NCI-H2081 (cell line): ENCODE measurements around the gene ACSL6.

Source experiments
- DNase-seq, 2 experiments: peaks; one replicate each; lab custom pipeline; 2025; lab: John Stamatoyannopoulos, UW

The ACSL6 gene

DNA sequence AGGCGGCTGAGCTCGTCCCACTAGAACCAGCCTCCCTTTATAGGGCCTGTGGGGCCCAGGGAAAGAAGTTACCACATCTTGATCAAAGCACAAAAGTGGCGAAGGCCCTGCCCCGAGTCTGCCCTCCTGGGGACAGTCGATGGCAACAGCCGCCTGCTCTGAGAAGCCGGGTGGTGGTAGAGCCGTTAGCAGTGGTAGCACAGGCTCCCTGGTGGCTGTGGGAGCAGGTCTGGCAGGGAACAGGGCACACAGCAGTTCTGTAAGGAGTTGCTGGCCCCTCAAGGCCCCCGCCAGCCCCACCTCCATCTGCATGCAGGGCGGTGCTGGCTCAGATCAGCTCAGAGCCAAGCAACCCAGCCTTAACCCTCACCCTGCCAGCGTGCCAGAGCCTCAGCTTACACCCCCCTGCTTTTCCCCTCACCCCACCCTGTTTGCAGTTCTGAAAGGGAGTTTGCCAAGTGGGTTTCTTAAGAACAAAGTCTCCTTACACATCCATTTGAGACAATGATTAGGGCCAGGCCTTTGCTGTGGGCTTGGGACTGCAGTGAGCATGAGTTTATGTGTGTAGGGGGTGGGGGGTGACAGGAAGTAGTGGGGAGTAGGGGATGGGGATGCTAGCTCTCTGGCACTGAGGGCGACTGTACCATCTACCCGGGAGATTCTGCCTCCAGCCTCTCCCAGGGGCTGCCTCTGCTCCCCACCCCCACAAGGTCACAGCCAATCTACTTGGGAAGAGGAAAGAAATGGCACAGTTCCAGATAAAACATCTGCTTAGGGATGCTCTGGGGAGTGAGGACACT, 11.8 kb downstream of the ACSL6 start:
- DNase-seq: no peak

DNA sequence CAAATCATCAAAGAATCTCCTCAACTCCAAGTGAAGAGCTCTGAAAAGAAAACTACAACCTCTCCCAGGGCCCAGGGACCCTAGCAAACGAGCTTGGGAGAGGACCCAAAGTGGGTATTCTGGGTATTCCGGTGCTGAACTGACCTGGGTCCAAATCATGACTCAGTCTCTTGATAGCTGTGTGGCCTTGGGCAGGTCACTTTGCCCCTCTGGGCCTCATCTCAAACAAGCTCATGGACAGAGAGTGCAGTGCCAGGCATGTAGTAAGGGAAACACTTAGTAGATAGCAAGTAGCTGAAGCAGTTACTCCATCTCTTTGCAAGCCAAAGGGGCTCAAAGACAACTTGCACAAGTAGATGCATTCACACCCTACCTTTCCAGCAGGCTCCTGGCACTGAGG, 12.4 kb downstream of the ACSL6 start:
- DNase-seq: no peak

DNA sequence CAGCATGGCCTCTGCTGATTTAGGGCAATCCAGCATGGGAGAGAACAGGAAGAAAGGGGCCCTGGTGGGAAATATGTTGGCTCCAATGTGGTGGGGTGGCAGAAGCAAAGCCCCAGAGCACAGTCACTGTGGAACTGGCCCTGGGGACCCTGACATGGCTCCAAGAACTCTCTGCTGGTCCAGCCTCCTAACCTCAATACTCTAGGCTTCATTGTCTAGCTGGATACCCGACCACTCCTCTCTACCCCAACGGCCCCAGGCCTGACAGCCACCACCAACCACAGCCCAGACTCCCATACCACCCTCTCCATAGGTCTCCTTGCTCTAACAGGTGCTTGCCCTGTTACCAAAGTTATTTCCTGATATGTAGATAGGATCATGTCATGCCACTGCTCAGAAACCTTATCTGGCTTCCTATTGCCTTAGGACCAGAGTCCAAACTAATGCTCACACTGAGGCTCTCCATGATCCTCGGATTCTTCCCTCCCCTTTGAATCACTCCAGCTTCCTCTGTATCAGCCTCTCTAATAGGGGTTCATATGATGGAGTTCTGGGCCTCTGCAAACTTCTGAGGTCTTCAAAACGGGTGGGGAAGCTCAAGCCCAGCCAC, 12.9 kb downstream of the ACSL6 start:
- no peak for DNase-seq

DNA sequence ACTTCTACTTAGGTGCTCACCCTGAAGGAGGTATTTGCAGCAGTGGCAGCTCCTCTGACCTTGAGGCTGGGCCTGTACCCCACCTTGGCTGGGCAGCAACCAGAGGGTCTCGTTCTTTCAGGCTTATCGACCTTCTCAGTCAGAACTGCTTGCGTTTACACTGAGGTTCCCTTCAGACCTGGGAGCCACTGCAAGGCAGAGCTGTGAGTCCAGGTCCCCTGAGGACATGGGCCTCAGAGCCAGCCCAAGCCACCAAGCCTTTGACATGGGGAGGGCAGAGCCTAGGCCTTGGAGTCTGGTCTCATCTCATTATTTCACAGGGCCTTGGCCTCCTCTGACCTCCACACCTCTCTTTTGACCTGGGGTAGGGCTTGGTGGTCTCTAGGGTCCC, 13.7 kb downstream of the ACSL6 start:
- DNase-seq: no peak

DNA sequence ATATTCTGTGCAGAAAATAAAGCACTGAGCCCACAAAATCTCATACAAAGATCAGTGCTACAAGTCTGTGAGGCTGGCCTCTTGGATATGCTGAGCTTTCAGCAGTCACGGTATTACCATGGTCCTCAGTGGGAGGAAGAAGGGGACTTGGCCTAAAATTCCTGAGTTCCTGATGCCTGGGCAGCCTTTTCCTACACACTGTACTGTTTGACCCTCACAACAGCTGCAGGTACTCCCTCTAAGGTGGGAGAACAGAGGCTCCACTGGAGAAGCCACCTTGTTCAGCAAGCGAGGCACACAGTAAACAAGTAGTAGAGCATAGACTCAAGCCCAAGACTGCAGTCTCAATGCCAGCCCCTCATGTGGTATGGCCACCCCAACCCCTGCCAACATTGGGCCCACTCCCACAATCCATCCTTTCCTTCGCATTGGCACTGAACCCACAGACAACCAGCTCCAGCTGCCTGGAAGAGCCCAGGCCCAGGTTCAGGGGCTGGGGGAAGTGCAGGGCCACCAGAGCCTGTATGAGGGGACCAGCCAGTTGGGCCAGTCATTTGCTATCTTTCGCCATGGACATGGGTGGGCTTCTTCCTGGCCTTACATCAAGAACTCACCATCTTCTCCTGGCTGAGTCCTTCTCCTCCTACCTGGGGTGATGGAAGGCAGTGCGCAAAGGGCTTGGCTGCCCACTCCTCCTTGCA, 14.3 kb downstream of the ACSL6 start:
- no peak for DNase-seq

DNA sequence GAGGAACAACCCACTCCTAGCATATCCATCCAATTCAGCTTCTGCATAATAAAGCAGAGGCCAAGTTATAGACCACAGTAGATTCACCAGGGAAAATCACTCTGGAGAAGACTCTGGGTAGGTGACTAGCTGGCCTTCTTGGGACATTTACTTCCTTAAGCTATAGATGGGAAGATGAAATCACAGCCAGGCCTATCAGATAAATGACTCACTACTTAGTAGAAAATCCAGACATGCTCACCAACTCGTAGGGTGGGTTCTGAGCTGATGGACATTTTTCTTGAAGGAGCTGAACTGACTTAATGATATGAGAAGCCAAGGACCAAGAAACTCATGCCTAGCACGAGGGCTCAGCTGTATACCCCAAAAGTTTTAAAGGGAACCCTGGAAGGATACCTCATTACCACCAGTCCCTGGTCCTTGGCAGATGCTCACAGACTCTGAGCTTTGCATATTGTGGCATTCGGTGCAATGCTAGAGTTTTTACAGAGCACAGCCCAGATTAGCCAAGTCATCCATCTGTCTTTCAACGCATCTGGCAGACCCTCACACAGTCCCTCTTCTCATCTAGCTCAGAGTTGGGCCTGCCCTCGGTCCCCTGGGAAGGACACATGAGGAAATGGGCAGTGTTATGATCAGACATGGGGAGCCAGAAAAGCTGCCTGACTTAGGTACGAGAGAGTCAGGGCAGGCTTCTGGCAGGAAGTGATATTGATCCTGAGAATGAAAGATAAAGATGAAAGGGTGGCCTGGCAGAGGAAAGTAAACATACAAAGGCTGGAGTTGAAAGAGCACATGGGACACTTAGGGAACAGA, 15.0 kb downstream of the ACSL6 start:
- no peak for DNase-seq

DNA sequence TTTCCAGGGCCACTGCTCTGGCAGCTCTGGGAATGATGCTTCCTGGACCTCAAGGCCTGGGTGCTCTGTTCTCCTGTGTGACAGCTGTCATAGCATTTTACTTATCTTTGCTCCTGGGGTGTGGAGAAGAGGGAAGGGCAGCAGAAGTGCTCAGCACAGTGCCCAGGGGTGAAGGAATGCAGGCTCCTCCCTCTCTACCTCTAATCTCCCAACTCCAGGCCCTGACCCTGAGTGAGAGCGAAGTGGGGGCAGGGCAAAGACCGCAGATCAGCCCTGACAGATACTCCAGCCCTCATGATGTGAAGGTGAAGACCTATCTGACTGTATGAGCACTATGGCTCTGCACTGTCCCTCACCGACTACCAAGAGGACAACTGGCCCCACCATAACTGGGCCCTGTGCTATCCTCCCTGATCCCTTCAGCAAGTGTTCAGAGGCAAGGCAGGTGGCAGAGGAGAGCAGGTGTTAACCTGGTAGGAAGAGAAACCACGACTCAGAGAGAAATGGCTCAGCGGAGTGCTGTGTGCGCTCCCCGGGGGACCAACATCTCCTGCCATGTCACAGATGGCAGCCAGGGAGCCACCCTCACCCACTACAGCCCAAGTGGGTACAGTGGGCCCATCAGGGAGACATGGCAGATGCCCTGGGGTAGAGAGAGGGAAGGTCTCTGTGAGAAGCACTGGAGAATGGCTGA, 16.8 kb downstream of the ACSL6 start:
- DNase-seq: no peak

DNA sequence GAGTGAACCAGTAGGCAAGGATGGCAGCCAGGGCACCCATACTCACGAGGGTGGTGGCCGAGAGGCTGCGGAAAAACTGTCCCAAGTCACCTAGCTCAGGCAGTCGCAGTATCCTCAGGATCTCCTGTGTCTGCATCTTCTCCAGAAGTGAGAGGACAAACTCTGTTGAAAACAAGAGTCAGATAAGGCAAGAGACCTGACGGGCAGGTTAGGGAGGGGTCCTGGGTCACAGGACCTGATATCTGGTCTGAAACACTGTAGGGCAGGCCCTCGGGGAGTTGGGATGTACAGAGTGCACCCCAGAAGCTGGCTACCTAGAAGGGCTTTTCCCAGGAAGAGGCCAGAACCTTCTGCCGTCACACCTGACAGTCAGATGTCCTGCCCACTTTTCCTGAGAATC, 17.4 kb downstream of the ACSL6 start:
- no peak for DNase-seq

DNA sequence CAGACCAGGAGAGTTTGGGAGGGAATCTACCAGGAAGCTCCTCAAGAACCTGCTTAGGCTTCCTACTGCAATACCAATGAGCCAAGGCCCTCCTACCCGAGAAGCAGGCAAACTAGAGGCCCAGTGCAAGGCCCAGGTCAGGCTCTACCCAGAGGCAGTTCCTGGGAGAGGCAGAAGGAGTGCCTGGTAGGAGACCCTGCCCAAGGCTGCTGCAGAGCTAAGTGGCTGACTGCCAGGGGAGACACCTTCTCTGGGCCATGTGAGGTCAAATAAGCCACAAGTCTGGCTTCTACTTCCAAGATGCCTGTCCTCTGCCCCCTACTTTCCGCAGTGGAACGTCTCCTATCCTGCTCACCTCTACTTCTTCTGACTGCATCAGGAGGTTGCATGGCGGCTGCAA, 17.8 kb downstream of the ACSL6 start:
- DNase-seq: no peak

DNA sequence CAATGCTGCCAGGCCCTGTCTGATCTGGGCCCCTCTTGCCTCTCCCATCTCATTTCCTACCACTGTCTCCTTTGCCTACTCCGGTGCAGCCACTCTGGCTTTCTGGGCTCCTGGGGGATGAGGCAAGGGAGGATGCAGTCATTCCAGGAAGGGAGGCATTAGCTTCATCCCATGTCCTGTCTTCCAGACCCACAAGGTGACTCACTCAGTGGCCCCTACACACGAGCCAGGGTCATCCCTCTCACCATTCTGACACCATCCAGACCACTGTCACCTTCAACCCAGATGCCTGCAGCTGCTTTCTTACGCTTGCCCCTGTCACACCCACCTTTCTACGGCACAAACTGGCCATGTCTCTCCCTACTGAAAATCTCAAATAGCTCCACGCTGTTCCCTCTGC, 19.1 kb downstream of the ACSL6 start:
- no peak for DNase-seq

DNA sequence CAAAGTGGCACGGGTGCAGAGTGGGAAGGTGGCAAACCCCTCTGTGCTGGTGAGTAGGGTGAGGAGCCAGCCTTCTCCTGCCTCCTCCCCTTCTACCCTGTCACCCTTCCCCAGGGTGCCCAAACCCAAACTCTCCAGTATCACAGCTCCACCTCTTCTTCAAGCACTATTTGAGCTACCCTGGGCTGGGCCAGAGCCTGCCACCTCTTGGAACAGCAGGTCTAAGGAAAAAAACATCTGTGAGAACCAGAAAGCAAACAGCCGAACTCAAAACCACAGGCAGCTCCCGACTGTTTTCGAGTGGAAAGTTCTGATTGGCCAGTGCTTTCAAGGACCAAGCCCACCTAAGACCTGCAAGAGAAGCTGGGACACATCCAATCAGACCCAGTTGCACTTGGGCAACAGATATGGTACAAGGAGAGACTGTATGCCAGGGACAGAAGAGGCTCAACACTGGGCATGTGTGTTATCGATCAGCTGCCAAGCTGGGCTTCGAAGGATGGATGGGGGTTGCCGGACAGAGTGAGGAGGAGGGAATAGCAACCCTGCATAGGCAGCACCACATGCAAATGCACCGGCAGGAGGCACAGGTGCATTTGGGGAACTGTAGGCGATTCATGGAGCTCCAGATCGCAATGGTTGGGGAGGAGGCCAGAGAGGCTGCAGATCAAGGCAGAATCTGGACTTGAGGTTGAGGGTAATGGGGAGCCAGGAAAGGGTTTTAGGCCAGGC, 19.7 kb downstream of the ACSL6 start:
- DNase-seq: no peak

DNA sequence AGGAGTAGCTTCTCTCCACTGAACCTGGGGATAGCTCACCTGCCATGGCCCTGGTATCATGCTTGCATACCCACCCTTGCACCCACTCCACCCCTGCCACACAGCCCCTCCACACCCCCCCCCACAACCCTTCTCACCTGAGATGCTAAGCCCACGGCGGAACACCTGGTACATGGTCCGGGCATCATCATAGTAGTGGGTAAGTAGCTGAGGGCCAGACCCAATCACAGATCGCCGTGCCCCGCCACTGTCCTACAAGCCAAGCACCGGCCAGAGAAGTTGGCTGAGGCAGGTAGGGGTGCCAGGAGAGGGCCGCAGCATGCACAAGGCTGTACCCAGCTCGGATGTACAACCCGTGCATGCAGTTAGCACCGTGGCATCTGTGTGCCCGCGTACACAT, 20.7 kb downstream of the ACSL6 start:
- no peak for DNase-seq

DNA sequence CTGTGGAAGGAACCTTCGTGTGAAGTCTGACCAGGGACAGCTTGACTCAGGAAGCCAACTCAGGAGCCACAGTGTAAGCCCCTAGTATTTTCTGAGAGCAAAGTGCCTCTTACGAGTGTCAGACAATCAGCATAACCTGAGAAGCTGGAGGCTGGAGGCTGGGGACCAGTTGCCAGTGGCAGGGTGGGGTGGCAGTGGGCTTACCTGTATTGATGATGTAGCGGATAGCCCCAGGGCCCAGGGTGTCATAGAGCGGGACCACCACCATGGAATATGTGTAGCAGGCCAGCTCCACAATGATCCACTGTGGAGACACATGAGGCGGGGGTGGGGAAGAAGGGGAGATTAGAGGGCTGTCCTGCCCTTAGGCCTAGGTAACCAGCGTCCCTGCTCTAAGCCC, 22.9 kb downstream of the ACSL6 start:
- no peak for DNase-seq

DNA sequence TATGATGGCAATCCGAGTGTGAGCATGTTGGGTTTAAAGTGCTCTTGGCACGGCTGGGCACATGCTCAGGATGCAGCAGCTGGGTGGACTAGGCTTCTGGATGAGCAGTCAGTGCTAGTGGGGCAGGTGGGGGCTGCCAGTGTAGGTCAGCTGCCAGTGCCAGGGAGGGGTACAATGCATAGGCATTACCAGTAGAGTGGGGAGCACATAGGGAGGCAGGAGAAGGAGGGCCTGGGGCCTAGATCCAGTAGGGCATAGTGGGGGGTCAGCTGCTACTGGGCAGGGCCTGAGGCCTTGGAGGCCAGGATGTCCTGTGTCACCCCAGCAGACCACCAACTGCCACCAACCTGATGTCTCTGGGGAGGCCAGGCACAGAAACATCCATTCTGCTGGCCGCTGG, 24.2 kb downstream of the ACSL6 start:
- DNase-seq: no peak

DNA sequence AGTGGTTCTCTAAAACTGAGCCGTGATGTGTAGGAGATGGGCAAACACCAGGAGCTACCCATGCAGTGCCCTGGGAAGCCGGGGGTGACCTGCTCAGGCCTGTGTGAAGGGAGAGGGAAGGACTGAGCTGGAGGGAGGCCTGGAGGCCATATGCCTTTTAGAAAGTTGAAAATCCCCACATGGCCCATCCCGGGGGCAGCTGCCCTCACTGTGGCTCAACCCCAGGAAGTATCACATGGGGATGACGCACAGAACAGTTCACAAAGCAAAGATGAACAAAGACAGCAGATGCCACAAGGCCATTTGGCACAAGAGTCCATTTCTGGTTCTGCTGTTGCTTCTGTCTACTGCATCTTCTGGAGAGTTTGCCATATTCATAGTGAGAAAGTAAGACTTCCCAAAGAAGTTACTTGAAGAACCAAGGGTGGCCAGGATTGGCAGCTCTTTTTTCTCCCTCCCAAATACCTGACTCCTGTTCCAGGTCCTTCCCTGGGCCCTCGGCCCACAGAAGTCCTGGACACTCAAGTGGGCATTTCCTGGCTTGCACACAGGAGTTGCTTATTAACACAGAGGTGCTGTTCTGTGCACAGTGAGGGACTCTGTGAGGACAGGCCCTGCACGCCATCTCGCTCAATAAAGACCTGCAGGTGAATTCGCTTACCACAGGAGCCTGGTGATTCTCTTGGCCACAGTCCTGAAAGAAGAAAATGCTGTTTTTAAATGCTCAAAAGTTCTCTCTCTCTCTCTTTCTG, 25.1 kb downstream of the ACSL6 start:
- DNase-seq: no peak

DNA sequence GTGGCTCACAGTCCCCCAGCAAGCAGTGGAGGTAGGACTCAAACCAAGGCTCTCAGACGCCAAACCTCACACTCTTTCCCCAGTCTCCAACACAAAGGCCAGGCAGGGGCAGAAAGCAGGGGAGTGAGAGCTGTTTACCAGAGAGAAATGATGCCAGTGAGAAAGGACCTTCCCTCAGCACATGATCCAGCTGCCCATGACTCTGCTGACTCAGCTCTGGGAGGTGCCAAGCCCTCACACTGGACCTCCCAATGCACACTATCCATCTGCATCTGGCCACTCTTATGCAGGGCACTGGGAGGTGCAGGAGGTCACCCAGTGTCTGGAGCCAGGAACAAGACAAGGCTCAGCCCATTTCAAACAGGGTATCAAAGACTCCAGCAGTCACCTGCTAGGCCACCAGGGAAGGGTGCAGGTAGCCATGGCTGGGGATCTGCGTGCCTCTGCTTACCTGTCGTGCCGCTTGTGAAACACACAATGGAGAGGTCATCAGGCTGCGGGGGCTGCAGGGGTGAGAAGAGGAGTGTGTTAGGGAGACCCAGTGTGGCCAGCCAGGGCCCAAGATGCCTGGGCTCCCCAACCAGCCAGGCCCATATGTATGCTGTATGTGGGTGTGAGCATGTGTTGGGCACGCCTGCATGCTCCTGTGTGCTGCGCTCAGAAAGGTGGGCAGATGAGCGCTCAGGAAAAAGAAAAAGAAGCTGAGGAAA, 26.3 kb downstream of the ACSL6 start:
- no peak for DNase-seq

DNA sequence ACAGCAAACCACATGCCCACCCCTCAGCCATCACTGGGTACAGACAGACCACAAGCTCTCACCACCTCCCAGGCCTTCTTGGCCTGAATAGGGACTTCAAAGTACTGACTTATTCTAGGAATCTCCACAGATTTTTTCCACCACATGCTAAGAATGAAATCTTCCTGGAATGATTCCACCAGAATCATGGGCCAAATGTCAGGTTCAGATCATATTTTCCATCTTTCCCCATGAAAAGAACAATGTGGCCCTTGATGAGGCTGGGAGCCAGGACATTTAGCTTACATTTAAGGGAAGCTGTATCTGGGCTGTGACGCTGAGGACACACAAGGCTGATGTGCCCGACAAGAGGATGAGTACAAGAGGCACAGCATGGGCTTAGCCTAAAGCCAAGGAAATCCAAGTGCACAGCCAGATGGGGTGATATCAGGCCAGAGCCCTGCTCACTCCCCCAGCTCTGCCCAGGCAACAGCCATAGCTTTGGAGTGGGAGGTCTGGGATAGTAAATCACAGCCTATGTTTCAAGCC, 28.1 kb downstream of the ACSL6 start:
- DNase-seq: no peak

DNA sequence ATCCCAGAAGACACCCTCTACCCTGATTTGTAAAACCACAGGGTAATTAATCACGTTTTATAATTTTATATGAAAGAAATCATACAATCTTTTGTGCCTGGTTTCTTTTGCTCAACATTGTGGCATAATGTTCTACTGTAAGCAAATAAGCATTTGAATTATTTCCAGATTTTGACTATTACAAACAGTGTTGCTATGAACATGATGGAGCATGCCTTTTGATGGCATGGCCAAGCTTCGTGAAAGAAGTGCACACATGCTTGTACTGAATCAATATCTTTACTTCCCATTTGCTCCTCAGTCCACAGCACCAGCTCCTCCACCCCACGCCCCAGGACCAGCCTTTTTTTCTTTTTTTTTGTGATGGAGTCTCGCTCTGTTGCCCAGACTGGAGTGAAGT, 29.9 kb downstream of the ACSL6 start:
- no peak for DNase-seq

DNA sequence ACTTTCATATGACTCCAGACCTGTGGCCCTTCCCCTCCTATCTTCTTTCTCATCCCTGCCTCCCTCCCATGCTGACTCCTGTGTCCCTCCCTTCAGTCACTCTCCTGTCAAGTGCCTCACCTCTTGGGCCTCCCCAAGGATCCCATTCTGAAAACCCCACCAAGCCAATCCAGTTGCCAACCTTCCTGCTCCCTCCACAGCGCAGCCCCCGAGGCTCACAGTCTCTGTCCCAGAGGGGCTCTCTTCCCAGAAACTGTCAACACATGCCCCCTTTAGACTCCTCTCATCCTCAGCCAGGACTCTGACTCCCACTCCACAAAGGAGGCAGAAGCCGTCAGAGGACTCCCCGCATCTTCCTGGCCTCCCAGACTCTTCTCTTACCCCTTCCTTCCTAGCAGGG, 30.8 kb downstream of the ACSL6 start:
- no peak for DNase-seq

DNA sequence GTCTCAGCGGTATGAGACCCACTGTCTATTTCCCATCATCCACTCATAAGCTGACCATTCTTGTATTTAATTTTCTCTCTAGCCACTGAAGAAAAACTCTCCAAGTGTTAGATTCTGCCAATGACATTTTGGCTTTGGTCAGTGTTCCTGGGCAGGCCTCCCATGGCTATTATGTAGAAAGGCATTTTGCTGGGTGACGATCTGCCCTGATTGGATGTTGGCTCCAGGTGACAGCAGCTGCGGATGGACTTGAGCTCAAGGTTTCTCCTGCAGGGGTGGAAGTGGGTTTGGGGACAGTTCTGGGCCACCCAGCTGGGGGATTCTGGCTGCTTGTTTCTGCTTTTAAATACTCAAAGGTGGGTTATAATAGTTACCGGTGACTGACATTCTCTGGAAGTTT, 31.6 kb downstream of the ACSL6 start:
- DNase-seq: no peak
